Measurements from ENCODE around the gene MED25.
"Not testable (repeated sequence)": the region's sequence is repeated elsewhere in the genome, so short reads cannot be mapped to it uniquely, and the experiment has no call there.

Gene MED25

DNA sequence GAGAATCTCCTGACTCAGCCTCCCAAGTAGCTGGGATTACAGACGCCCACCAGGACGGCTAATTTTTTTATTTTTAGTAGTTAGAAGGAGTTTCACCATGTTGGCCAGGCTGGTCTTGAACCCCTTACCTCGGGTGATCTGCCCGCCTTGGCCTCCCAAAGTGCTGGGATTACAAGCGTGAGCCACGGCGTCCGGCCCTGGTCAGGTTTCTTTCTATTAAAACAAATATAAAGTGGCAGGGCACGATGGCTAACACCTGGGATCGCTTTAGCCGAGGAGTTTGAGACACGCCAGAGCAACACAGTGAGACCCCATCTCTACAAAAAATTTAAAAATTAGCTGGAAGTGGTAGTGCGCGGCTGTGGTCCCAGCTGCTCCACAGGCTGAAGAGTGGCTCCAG, 1.5 kb upstream of the MED25 start:
- DNase-seq (ENCODE audit: low read depth) = no peak

DNA sequence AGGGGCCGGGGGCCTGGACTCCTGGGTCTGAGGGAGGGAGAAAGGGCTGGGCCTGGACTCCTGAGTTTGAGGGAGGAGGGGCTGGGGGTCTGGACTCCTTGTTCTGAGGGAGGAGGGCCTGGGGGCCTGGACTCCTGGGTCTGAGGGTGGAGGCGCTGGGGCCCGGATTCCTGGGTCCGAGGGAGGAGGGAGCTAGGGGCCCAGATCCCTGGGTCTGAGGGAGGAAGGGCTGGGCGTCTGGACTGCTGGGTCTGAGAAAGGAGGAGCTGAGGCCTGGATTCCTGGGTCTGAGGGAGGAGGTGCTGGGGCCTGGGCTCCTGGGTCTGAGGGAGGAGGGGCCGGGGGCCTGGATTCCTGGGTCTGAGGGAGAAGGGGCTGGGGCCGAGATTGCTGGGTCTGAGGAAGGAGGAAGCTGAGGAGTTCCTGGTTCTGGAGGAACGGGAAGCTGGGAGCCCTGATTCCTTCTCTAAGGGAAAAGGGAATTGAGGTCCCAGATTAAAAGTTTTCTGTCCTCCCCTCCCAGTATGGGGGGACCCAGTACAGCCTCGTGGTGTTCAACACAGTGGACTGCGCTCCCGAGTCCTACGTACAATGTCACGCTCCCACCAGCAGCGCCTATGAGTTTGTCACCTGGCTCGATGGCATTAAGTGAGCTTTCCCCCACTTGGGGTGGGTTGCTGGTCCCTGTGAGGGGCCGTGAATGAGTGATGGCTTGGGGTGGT, 721 bp downstream of the MED25 start:
- DNase-seq (ENCODE audit: low read depth) = peak; percentile 17

DNA sequence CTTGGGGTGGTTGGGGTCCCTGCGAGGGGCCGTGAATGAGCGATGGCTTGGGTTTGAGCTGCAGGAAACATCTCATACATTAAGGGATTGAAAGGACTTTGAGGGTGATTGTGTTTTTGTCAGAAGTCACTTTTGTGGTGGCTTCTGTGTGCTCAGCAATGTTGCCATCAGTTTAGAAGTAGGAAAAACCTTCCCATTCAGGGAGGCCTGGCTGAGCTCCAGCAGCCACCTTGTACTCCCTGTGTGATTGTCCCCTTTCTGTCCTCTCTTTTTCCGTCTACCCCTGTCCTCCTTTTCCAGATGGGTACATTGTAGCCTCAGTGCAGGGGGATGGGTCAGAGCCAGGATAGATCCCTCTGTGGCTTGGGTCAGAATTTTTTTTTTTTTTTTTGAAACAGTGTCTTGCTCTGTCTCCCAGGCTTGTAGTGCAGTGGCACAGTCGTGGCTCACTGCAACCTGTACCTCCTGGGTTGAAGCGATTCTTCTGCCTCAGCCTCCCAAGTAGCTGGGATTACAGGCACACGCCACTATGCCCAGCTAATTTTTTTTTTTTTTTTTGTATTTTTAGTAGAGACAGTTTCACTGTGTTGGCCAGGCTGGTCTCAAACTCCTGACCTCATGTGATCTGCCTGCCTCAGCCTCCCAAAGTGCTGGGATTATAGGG, 1.5 kb downstream of the MED25 start:
- DNase-seq (ENCODE audit: low read depth) = not testable (repeated sequence)

DNA sequence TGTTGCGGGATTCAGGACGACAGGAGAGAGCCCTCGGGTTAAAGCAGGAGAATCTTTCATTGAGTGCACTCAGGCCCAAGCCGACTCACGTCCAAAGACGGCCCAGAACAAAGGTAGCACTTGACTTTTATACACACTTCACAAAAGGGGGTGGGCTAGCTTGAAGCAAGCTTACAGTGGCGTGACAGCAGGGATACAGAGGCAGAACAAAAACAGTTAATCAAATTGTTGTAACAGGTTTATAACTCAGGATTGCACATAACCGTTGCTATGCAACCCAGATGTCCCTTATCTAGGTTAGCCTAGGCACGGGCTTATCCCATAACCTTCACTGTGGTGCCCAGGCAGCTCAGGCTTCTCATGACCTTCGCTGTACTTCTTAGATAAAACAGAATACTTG, 2.0 kb downstream of the MED25 start:
- DNase-seq (ENCODE audit: low read depth) = peak; percentile 20

DNA sequence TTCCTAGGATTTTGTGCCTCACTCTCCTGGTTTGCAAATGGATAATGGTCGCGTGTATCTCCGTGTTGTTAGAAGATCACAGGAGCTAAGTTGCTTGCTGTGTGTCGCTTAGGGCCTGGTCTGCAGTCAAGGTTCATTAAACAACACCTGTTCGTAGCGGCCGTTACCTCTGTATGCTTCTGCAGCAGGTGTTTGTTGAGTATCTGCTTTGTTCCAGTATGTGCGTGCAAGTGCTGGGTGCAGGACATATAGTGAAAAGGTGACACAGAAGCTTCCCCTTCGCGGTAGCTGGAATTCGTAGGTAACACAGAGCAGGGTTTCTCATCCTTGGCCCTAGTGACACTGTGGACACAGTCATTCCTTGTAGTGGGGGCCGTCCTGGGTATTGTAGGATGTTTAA, 5.4 kb downstream of the MED25 start:
- DNase-seq (ENCODE audit: low read depth) = no peak

DNA sequence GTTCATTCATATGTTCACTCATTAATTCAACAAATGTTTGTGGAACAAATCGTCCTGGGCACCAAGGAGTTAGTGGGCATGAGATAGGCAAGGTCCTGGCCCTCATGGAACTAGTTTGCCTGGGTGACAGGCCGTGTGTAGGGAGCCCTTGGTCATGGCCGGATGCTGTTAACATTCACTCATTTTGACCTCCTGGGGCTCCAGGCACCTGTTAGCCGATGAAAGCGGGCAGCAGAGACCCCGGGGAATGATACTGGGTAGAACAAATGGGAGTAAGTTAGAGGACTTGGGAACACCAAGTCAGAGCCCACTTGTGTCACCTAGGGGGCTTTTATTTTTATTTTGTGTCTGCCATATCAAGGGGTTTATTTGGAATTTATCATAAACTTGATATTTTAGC, 6.6 kb downstream of the MED25 start:
- no peak for DNase-seq (ENCODE audit: low read depth)

DNA sequence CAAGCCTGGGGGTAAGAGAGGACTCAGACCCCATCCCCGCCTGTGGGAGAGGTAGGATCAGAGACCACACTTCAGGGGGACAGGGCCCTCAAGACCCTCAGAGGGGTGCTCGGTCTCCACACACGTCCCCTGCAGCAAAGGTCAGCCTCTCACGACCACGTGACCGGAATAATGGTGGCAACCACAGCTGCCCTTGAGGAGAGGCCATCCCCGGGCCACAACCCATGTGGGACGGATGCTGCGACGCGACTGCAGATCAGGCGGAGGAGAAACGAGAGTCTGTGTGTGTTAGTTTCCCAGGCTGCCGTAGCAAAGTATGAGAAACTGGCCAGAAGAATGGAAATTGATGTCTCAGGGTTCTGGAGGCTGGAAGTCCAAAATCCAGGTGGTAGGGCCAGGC, 8.9 kb downstream of the MED25 start:
- DNase-seq (ENCODE audit: low read depth) = no peak

DNA sequence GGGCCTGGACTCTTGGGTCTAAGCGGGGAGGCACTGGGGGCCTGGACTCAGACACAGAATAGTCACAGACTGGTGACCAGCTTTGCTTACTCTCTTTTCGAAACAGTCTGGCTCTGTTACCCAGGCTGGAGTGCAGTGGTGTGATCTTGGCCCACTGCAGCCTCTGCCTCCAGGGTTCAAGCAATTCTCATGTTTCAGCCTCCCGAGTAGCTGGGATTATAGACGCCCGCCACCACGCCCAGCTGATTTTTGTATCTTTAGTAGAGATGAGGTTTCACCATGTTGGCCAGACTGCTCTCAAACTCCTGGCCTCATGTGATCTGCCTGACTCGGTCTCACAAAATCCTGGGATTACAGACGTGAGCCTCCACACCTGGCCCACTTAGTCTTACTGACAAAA, 11.1 kb downstream of the MED25 start:
- no peak for DNase-seq (ENCODE audit: low read depth)

DNA sequence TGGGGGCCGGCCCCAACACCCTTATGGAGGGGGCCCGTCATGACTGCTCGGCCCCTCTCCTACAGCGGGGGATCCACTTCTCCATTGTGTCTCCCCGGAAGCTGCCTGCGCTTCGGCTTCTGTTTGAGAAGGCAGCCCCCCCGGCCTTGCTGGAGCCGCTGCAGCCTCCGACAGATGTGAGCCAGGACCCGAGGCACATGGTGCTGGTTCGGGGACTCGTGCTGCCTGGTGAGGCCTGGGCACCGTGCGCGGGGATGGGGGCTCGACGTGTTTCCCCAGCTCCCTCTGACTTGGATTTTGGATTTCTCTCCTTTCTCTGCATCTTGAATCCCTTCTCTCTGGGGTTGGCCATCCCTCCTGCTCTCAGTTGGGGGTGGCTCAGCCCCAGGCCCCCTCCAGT, 11.6 kb downstream of the MED25 start:
- no peak for DNase-seq (ENCODE audit: low read depth)

DNA sequence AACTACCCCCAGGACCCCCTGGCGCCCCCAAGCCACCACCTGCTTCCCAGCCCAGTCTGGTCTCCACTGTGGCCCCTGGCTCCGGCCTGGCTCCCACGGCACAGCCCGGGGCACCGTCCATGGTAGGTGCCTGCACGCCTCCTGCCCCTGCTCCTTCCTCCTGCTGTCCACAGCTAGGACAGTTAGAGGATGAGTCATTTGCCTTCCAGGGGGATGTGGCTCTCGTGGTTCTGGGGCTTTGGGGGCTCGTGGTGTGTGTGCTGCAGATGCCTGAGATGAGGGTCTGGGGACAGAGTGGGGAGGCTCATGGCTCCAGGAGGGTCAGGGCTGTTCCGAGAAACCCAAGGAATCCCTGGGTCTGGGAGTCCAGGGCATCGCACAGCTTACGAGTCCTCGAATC, 12.7 kb downstream of the MED25 start:
- DNase-seq (ENCODE audit: low read depth) = no peak

DNA sequence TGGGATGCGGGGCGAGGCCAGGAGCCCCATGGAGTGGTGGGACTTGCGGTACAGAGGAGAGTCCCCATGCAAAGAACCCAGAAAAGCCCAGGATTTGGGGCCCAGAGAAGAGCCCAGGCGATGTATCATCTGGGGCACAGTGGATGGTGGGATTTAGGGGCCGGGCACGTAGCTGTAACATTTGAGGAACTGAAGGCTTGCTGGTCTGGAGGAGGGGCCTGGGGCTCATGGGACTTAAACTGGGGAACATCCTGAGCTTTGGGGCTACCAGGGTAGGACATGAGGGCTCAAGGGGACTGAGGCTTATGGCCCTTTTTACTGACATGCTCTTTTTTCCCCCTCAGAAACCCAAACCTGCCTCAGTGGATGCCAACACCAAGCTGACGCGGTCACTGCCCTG, 13.5 kb downstream of the MED25 start:
- no peak for DNase-seq (ENCODE audit: low read depth)

DNA sequence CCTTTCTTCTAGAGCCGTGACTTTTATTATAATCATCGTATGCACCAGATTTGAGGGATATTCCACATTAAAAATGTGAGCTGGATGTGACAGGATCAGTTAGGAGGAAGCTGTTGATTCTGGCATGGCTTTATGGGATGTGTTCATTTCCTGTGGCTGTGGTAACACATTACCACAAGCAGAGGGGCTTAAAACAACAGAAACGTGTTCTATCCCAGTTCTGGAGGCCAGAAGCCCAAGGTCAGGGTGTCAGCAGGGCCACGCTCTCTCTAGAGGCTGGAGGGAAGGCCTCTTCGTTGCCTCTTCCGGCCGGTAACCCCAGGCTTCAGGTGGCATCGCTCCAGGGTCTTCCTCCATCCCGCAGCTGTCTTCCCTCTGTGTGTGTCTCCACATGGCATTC, 14.5 kb downstream of the MED25 start:
- peak; percentile 26 for DNase-seq (ENCODE audit: low read depth)

DNA sequence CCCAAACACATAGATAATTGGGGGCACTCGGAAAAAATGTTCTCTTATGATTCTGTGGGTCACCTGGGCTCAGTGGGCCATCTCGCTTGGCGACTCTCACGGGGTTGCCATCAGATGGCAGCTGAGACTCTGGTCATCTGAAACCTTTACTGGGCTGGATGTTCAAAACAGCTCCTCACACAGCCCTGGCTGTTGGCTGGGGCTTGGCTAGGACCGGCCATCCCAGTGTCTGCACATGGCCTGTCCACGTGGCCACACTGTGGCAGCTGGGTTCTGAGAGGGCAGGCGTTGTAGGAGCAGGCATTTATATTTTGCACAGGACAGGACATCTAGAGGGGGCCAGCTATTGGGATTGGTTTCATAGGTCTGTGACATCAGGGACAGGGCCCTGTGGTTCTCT, 15.5 kb downstream of the MED25 start:
- no peak for DNase-seq (ENCODE audit: low read depth)

DNA sequence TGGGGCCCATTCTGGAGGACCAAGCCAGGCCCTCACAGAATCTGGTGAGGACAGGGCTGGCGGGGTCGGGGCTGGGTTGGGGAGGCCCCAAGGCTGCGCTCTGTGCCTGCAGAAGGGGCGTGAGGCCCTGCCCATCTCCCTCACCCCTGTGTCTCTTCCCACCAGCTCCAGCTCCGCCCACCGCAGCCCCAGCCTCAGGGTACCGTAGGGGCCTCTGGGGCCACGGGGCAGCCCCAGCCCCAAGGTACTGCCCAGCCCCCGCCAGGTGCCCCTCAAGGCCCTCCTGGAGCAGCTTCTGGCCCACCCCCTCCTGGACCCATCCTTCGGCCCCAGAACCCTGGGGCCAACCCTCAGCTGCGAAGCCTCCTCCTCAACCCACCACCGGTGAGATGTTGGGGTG, 17.5 kb downstream of the MED25 start:
- DNase-seq (ENCODE audit: low read depth) = no peak

DNA sequence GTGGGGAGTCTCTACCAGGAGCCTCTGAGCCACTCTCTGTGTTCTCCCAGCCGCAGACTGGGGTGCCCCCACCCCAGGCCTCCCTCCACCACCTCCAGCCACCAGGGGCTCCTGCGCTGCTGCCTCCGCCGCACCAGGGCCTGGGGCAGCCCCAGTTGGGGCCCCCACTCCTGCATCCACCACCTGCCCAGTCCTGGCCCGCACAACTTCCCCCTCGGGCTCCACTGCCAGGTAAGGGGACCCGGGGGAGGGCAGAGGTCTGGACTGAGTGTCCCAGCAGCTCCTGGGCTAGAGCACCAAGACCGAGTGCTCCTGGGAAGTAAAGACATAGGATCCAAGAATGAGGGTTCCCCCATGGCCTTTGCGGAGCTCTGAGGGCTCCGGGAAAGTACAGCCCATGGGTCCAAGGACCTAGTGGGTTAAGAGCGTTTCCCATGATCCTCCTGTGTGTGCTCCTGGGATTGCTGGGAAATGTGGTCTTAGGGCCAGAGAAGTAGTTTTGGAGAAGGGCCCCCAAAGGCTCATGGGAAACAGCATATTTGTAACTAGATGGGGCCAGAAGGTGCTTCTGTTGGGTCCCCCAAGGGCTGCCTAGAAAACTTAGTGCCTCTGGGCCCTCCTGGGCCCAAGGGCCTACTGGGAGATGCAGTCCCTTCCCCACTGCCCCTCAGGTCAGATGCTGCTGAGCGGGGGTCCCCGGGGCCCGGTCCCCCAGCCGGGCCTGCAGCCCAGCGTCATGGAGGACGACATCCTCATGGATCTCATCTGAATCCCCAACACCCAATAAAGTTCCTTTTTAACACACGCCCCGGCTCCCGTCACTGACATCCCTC, 18.3 kb downstream of the MED25 start:
- DNase-seq (ENCODE audit: low read depth) = no peak

DNA sequence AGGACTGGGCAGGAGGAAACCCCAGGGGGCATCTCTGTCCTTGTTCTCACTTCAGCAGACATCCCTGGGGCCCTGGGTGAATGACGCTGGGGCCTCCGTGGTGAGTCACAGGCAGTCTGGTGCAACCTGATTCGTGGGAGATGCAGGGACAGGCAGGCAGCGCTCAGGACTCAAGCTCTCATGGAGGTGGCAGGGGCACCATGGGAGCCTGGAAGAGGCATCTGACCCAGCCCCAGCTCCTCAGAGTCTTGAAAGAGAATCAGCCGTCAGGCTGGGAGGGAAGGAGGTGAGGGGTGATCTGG, 18.9 kb downstream of the MED25 start:
- DNase-seq (ENCODE audit: low read depth) = peak; percentile 52

DNA sequence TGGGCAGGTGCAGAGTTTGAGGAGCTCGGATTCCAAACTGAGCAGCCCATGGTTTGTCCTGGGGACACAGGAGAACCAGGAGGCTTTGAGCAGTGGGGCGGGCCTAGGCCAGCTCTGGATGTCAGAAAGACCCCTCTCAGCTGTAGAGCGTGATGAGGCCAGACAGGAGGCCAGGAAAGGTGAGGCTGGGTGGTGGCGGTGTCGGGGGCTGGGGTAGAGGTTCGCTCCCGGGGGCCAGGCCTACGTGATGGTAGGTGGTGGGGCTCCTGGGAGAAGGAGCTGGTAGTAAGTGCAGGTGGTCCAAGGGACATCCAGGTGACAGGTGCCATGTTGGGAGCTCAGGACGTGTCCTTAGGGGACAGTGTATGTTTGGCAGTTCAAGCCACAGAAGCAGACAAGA, 19.3 kb downstream of the MED25 start:
- DNase-seq (ENCODE audit: low read depth) = no peak

DNA sequence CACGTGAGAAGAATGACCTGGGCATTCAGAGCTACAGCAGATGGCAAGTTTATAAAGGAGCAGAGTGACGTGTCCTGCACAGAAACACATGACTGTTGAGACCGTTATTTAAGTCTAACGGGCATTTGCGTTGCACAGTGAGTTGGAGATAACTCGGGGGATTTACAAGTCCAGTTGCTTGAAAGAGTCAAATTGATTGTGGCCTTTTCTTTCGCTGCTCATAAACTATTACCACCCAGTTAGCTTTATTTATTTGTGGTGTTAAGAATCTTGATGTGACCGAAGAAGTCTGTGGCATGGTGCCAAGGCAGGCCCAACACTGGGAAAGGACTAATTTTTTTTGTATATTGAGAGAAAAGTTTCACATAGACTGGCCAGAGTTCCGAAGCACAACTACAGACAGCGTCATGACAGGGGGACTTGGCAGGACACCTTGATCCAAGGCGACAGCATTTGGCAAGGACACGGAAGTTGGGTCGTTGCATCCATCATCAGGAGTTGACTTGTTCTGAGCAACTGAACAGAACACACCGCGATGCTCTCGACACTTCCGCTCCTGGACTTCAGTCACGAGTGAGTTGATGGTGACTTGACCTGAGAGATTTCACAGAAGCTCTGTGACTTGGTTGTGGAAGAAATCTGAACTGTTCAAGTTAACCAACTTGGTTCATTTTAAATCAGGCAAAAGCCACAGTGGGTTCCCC, 20.9 kb downstream of the MED25 start:
- no peak for DNase-seq (ENCODE audit: low read depth)

DNA sequence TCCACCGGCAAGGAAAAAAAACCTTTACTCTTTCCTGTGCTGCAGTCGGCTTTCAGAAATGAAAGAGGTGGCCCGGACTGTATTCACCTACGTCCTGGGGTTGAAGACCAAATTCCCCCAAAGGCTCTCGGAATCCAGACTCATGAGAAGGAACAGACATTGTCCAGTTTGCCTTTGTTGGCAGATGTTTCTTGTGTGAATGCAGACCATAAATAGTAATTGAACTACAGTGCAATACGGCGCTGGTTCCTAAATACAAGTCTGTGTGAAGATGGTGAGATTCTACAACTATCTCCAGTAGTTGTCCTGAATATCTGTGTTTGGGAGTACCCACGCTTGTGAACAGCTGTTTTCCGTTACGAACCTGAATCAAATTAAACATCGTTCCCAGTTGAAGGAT, 21.6 kb downstream of the MED25 start:
- DNase-seq (ENCODE audit: low read depth) = no peak

DNA sequence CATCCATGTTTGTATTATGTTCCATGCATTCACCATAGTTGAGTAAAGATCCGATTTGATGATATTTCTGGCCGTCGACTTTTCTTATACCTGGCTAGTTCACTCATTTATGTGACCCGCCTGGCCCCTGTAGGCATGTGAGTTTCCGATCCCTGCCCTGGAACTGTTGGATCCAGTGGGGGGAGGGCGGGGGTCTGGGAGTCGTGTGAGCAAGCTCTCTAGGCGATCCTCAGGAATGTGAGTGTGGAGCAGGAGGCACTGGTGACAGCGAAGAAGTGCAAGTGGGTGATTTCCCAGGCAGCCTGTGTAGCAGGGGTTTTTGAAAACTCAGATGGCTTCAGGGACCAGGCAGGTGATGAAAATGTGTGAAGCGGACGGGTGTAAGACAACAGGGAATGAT, 22.2 kb downstream of the MED25 start:
- DNase-seq (ENCODE audit: low read depth) = no peak

DNA sequence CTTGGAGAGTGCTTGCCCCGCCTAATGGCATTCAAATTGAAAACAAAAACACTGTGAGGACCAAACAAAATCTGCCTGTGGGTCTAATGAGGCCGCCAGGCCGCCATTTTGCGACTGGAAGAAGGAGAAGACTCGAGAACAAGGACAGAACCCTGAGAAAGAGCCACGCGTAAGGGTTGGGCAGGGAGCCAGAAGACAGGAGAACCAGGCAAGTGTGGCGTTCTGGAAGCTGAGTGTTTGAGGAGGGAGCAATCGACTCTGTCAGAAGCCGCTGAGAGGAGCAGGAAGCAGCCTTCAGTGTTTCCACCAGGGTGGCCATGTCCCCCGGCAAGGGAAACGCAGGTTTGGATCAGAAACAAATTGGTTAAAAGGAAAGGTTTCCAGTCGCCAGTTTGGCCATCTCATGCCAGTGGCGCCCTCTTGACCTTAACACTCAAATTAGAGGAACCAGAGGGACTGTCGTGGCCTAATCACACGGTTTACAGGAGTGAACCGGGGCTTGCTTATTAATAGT, 22.7 kb downstream of the MED25 start:
- DNase-seq (ENCODE audit: low read depth) = no peak

DNA sequence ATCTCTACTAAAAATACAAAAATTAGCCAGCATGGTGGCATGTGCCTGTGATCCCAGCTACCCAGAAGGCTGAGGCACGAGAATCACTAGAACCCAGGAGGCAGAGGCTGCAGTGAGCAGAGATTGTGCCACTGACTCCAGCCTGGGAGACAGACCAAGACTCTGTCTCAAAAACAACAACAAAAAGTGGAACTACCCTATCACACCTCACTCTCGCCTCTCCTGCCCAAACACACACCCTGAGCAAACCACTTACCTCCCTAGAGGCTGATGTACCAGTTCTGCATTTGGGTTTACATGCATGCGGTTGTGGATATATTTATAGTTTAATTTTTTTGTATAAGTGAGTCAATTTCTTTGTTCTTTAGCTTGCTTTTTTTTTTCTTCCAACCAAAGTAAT, 25.2 kb downstream of the MED25 start:
- no peak for DNase-seq (ENCODE audit: low read depth)
